Neutrophil (primary cell): ENCODE measurements around the gene TMEM53.
"Not testable (repeated sequence)": the region's sequence is repeated elsewhere in the genome, so short reads cannot be mapped to it uniquely, and the experiment has no call there.

Experiments used
- H3K27ac ChIP-seq: fragments of 200-600 bp; sonication (generic); 2 replicates; pipeline ENCODE4 v1.5.1; 2016; ENCODE audit warnings: mild to moderate bottlenecking, moderate library complexity
- H3K27me3 ChIP-seq: fragments of 200-600 bp; sonication (generic); 2 replicates; pipeline ENCODE4 v1.6.0; 2016; ENCODE audit warnings: mild to moderate bottlenecking
- H3K36me3 ChIP-seq: fragments of 200-600 bp; sonication (generic); 2 replicates; pipeline ENCODE4 v1.5.1; 2017
- H3K4me1 ChIP-seq, 2 experiments: fragments of 200-600 bp in 1 of 2; sonication (generic) in 1 of 2; 1 replicate in 1 of 2; 2 replicates in 1 of 2; pipeline versions ENCODE4 v1.5.1 to v1.6.1; 2013 to 2016; ENCODE audit warnings: low read depth in 1 of 2, low read length in 1 of 2, mild to moderate bottlenecking in 1 of 2, moderate library complexity in 1 of 2; ENCODE audit not compliant: control insufficient read depth in 1 of 2, insufficient read depth in 1 of 2
- H3K4me3 ChIP-seq, 2 experiments: fragments of 200-600 bp in 1 of 2; sonication (generic) in 1 of 2; 1 replicate in 1 of 2; 2 replicates in 1 of 2; pipeline ENCODE4 v1.5.1; 2013 to 2016; ENCODE audit warnings: low read depth in 1 of 2, low read length in 1 of 2, mild to moderate bottlenecking in 1 of 2, moderate library complexity in 1 of 2
- H3K9me3 ChIP-seq: fragments of 200-600 bp; sonication (generic); 2 replicates; pipeline ENCODE4 v1.5.1; 2016
- TF ChIP-seq, protein P1 (sequence below): fragments of 200-600 bp; sonication (generic); IDR thresholded peaks from 2 replicates; pipeline ENCODE4 v1.5.1; 2016; ENCODE audit warnings: antibody characterized with exemption

TMEM53 gene

DNA sequence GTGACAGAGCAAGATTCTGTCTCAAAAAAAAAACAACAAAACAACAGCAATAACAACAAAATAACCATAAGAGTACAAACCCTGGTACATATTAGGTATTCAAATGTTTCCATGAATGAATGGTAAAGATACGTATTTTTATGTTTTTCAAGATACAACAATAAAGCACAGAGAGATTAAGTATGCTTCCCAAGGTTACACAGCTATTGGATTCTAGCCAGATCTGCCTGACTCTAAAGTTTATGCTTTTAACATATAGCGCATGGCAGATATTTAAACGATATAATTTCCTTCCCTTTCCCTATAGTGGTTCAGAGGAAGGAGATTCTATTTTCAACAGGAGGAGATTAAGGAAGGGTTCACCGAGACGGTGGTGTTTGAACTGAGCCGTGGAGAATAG is 31.2 kb upstream of the TMEM53 start:
- H3K4me3 ChIP-seq, result no peak overlapping the region
- TF ChIP-seq, protein P1, sequence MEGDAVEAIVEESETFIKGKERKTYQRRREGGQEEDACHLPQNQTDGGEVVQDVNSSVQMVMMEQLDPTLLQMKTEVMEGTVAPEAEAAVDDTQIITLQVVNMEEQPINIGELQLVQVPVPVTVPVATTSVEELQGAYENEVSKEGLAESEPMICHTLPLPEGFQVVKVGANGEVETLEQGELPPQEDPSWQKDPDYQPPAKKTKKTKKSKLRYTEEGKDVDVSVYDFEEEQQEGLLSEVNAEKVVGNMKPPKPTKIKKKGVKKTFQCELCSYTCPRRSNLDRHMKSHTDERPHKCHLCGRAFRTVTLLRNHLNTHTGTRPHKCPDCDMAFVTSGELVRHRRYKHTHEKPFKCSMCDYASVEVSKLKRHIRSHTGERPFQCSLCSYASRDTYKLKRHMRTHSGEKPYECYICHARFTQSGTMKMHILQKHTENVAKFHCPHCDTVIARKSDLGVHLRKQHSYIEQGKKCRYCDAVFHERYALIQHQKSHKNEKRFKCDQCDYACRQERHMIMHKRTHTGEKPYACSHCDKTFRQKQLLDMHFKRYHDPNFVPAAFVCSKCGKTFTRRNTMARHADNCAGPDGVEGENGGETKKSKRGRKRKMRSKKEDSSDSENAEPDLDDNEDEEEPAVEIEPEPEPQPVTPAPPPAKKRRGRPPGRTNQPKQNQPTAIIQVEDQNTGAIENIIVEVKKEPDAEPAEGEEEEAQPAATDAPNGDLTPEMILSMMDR, result no peak
- no peaks in the 10 kb centered on the region for H3K9me3 ChIP-seq
- peaks cover 4 to 5% of the 10 kb centered on the region in 2 experiments for H3K4me1 ChIP-seq
- H3K27ac ChIP-seq, result no peak overlapping the region
- no peaks in the 10 kb centered on the region for H3K36me3 ChIP-seq
- no peaks in the 10 kb centered on the region for H3K27me3 ChIP-seq

DNA sequence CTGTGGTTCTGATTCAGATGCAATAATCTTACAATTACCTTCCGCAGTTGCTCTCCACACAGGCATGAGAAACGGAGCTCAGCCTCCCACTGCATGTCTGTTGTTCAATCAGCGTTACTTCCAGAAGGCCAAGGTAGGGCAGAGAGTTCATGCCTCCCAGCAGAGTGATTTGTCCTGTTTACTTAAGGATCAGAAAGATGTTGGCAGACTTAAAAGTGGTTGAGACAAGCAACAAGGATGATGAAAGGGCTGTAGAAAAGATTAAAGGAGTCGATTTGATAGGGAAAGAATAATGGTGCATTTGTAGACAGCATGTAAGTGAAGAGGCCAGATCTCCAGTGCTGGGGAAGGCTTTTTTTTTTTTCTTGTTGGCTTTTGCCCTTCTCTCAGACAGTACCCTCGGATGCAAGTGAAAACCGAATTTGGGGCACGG is 26.9 kb upstream of the TMEM53 start:
- no peak overlapping the region for H3K27ac ChIP-seq
- peaks cover 9% of the 10 kb centered on the region in 2 experiments for H3K4me1 ChIP-seq
- H3K9me3 ChIP-seq, result no peaks in the 10 kb centered on the region
- no peak overlapping the region for H3K4me3 ChIP-seq
- H3K27me3 ChIP-seq, result no peaks in the 10 kb centered on the region
- TF ChIP-seq, protein P1, result no peak
- H3K36me3 ChIP-seq, result no peaks in the 10 kb centered on the region

DNA sequence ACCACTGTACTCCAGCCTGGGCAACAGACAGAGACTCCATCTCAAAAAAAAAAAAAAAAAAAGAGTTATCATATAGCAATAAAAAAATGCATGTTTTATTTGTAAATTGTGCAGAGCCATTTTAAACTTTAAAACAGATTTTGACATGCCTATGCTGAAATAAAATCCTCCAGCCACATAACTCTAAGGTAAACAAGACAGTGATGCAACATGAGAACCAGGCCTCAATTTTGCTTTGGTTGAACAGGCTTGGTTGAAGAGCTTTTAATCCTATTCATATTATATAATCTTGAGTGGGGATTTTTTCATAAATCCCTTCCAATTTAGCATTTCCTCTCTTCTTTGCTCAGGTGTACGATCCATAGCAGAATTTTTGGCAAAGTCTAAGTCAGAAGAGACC is 26.3 kb upstream of the TMEM53 start:
- H3K27ac ChIP-seq, result no peak overlapping the region
- no peak overlapping the region for H3K4me3 ChIP-seq
- no peaks in the 10 kb centered on the region for H3K36me3 ChIP-seq
- H3K4me1 ChIP-seq, result peaks cover 9% of the 10 kb centered on the region in 2 experiments
- H3K27me3 ChIP-seq, result no peaks in the 10 kb centered on the region
- H3K9me3 ChIP-seq, result no peaks in the 10 kb centered on the region
- TF ChIP-seq, protein P1, result no peak

DNA sequence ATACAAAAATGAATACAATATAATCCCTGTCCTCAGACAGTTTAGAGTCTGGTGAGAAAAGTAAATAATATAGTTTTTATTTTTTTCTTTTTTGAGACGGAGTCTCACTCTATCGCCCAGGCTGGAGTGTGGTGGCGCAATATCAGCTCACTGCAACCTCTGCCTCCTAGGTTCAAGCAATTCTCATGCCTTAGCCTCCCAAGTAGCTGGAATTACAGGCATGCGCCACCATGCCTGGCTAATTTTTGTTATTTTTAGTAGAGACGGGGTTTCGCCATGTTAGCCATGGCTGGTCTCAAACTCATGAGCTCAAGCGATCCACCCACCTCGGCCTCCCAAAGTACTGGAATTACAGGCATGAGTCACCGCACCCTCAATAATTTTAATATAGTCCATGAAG is 25.1 kb upstream of the TMEM53 start:
- not testable (repeated sequence) for H3K4me1 ChIP-seq, H3K9me3 ChIP-seq, H3K27me3 ChIP-seq, H3K36me3 ChIP-seq, H3K4me3 ChIP-seq, H3K27ac ChIP-seq

DNA sequence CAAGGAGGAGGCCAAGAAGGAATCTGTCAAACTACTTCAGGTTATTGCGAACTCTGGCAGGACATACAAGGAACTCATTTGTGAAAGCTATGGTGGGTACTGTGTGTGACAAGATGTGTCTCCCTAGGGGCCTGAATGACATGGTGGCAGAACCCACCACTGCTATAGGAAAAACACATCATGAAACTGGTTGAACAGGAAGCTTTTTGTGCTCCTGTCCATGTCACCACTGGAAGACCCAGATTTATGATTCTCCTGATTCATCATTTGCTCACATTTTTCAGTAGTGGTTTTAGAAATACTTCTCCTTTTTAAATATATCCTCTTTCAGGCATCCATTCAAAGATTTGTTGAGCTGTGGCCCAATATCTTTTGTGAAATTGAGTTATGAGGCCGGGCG is 23.9 kb upstream of the TMEM53 start:
- Histone ChIP-seq H3K4me1 (peaks cover 15 to 19% of the 10 kb centered on the region in 2 experiments), H3K27ac (peak overlapping the region; percentile 27), H3K27me3 (no peaks in the 10 kb centered on the region), H3K9me3 (no peaks in the 10 kb centered on the region), H3K36me3 (no peaks in the 10 kb centered on the region), H3K4me3 (no peak overlapping the region)
- TF ChIP-seq, protein P1, result no peak

DNA sequence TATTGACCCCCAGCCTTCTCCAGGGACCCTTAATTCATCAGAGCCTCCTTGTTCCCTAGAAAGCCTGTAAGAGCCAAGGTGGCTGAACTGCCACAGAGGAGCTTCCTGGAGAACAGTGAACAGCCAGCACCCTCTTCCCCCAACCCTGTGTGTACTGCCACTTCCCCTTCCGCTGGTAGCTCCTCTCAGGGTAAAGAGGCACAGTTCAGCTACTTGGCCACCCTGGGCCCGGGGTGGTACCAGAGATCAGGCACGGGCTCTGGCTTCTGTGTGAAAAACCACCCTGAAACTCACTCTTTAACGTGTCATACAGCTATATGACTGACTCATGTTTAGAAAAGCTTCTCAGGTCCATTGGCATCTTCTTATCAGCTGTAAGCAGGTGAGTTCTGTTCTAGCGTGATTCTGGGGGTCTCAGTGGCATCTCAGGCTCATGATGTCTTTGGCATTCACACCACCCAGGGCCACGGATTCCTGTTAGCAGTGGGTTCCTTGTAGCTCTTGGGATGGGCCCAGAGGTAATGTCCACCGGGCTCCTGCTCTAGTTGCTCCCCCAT is 22.6 kb upstream of the TMEM53 start:
- Histone ChIP-seq H3K9me3 (no peaks in the 10 kb centered on the region), H3K4me3 (no peak overlapping the region), H3K36me3 (no peaks in the 10 kb centered on the region), H3K27ac (peak overlapping the region; percentile 9), H3K4me1 (peaks cover 15 to 19% of the 10 kb centered on the region in 2 experiments), H3K27me3 (no peaks in the 10 kb centered on the region)
- TF ChIP-seq, protein P1, result no peak
